Trophoblast cell (in vitro differentiated cells and primary cell): ENCODE data around the gene RAB11FIP4.

Source experiments
- DNase-seq, 2 donors: peaks; one replicate each; pipeline ENCODE4 v3.0.0-alpha.2; 2016
- H2AFZ ChIP-seq: 2 replicates; pipeline ENCODE4 v1.6.1; 2013; ENCODE audit warnings: low read length, moderate library complexity, mild to moderate bottlenecking; ENCODE audit not compliant: insufficient read depth, poor library complexity
- H2AK5ac ChIP-seq: 2 replicates; pipeline ENCODE4 v1.6.1; 2013; ENCODE audit warnings: mild to moderate bottlenecking, low read length
- H2BK120ac ChIP-seq: 2 replicates; pipeline ENCODE4 v1.6.1; 2013; ENCODE audit warnings: low read length, mild to moderate bottlenecking, moderate library complexity; ENCODE audit not compliant: insufficient read depth, poor library complexity
- H2BK12ac ChIP-seq: 2 replicates; pipeline ENCODE4 v1.6.1; 2013; ENCODE audit warnings: mild to moderate bottlenecking, low read length, moderate library complexity
- H2BK5ac ChIP-seq: 2 replicates; pipeline ENCODE4 v1.6.1; 2013; ENCODE audit warnings: low read length, low read depth, moderate library complexity, mild to moderate bottlenecking; ENCODE audit not compliant: poor library complexity
- H3K14ac ChIP-seq: 2 replicates; pipeline ENCODE4 v1.6.1; 2013; ENCODE audit warnings: mild to moderate bottlenecking, low read length
- H3K18ac ChIP-seq: 2 replicates; pipeline ENCODE4 v1.6.1; 2013; ENCODE audit warnings: mild to moderate bottlenecking, low read length
- H3K23ac ChIP-seq: 2 replicates; pipeline ENCODE4 v1.6.1; 2013; ENCODE audit warnings: low read length
- H3K27ac ChIP-seq: 2 replicates; pipeline ENCODE4 v1.5.1; 2013; ENCODE audit warnings: low read depth, mild to moderate bottlenecking, inconsistent platforms, low read length, moderate library complexity
- H3K27me3 ChIP-seq: 2 replicates; pipeline ENCODE4 v1.6.1; 2013; ENCODE audit warnings: inconsistent platforms, mild to moderate bottlenecking, low read length, moderate library complexity; ENCODE audit not compliant: insufficient read depth
- H3K36me3 ChIP-seq, 2 experiments: 1 replicate in 1 of 2; 2 replicates in 1 of 2; pipeline ENCODE4 v1.6.1; 2013; ENCODE audit warnings: low read length in 2 of 2, mild to moderate bottlenecking in 2 of 2, moderate library complexity in 1 of 2; ENCODE audit not compliant: insufficient read depth in 2 of 2, control insufficient read depth in 1 of 2
- H3K4ac ChIP-seq: 2 replicates; pipeline ENCODE4 v1.6.1; 2013; ENCODE audit warnings: low read depth, mild to moderate bottlenecking, low read length, moderate library complexity
- H3K4me1 ChIP-seq, 2 experiments: 1 replicate in 1 of 2; 2 replicates in 1 of 2; pipeline ENCODE4 v1.6.1; 2013; ENCODE audit warnings: low read length in 2 of 2, mild to moderate bottlenecking in 2 of 2, moderate library complexity in 1 of 2; ENCODE audit not compliant: insufficient read depth in 2 of 2, control insufficient read depth in 1 of 2
- H3K4me2 ChIP-seq: 2 replicates; pipeline ENCODE4 v1.6.1; 2013; ENCODE audit warnings: inconsistent platforms, mild to moderate bottlenecking, low read length, moderate library complexity
- H3K4me3 ChIP-seq: 2 replicates; pipeline ENCODE4 v1.5.1; 2013; ENCODE audit warnings: mild to moderate bottlenecking, low read depth, low read length, inconsistent platforms
- H3K79me1 ChIP-seq: one replicate; pipeline ENCODE4 v1.6.1; 2013; ENCODE audit warnings: low read length
- H3K79me2 ChIP-seq: 2 replicates; pipeline ENCODE4 v1.6.1; 2013; ENCODE audit warnings: low read length, mild to moderate bottlenecking; ENCODE audit not compliant: control insufficient read depth, insufficient read depth, poor library complexity
- H3K9ac ChIP-seq: 2 replicates; pipeline ENCODE4 v1.6.1; 2013; ENCODE audit warnings: mild to moderate bottlenecking, low read length
- H3K9me3 ChIP-seq: 2 replicates; pipeline ENCODE4 v1.6.1; 2013; ENCODE audit warnings: low read depth, mild to moderate bottlenecking, control low read depth, inconsistent platforms, low read length; ENCODE audit not compliant: insufficient read depth
- H4K12ac ChIP-seq: 2 replicates; pipeline ENCODE4 v1.6.1; 2013; ENCODE audit warnings: low read depth, mild to moderate bottlenecking, low read length, moderate library complexity
- H4K8ac ChIP-seq: 2 replicates; pipeline ENCODE4 v1.6.1; 2013; ENCODE audit warnings: low read depth, mild to moderate bottlenecking, low read length, moderate library complexity
- H4K91ac ChIP-seq: one replicate; pipeline ENCODE4 v1.6.1; 2013; ENCODE audit warnings: low read depth, mild to moderate bottlenecking, low read length, moderate library complexity
- WGBS: extraction: QIAGEN DNeasy Blood & Tissue Kit; methylation state at CpG from one replicate; pipeline ENCODE4 v1.1.7; 2013; ENCODE audit warnings: missing lambda C conversion rate; ENCODE audit not compliant: insufficient read length, insufficient coverage; ENCODE audit errors: extremely low coverage; 5-methylcytosine and 5-hydroxymethylcytosine counted together

RAB11FIP4 gene

GRCh38 chr17:31565652-31566051 is 174.2 kb downstream of the RAB11FIP4 start:
- no peak overlapping the region for H2BK5ac ChIP-seq
- H3K4me2 ChIP-seq = no peak overlapping the region
- H4K91ac ChIP-seq = no peak overlapping the region
- no CpG with 5 or more reads among the region's 9 CpGs for WGBS
- peaks cover 0 to 1% of the 10 kb centered on the region in 2 experiments for H3K36me3 ChIP-seq
- H2BK120ac ChIP-seq = no peak overlapping the region
- no peak overlapping the region for H3K14ac ChIP-seq
- no peak overlapping the region for H4K12ac ChIP-seq
- peaks cover 17 to 39% of the 10 kb centered on the region in 2 experiments for H3K4me1 ChIP-seq
- no peak overlapping the region for H3K4ac ChIP-seq
- H3K18ac ChIP-seq = no peak overlapping the region
- H3K27me3 ChIP-seq = no peaks in the 10 kb centered on the region
- H3K4me3 ChIP-seq = no peak overlapping the region
- DNase-seq = no peak
- no peak overlapping the region for H2AFZ ChIP-seq
- H3K9ac ChIP-seq = no peak overlapping the region
- no peak overlapping the region for H3K23ac ChIP-seq
- no peak overlapping the region for H2BK12ac ChIP-seq
- no peak overlapping the region for H2AK5ac ChIP-seq
- H4K8ac ChIP-seq = no peak overlapping the region
- peaks cover 3% of the 10 kb centered on the region for H3K79me1 ChIP-seq
- H3K79me2 ChIP-seq = no peaks in the 10 kb centered on the region
- no peak overlapping the region for H3K27ac ChIP-seq
- H3K9me3 ChIP-seq = no peaks in the 10 kb centered on the region

GRCh38 chr17:31566247-31566991 is 174.9 kb downstream of the RAB11FIP4 start:
- H3K27ac ChIP-seq = no peak overlapping the region
- no peak overlapping the region for H4K12ac ChIP-seq
- H4K91ac ChIP-seq = no peak overlapping the region
- no peak overlapping the region for H3K4me2 ChIP-seq
- no peak overlapping the region for H2BK120ac ChIP-seq
- no peak overlapping the region for H3K4ac ChIP-seq
- WGBS = no CpG with 5 or more reads among the region's 12 CpGs
- peaks cover 0 to 1% of the 10 kb centered on the region in 2 experiments for H3K36me3 ChIP-seq
- H3K18ac ChIP-seq = no peak overlapping the region
- no peak overlapping the region for H3K23ac ChIP-seq
- H3K9ac ChIP-seq = no peak overlapping the region
- H3K27me3 ChIP-seq = no peaks in the 10 kb centered on the region
- peak in 1 of 2 donors; percentile 15 for DNase-seq
- no peaks in the 10 kb centered on the region for H3K9me3 ChIP-seq
- no peak overlapping the region for H3K14ac ChIP-seq
- no peak overlapping the region for H3K4me3 ChIP-seq
- H4K8ac ChIP-seq = no peak overlapping the region
- H3K79me1 ChIP-seq = peaks cover 3% of the 10 kb centered on the region
- H3K4me1 ChIP-seq = peaks cover 18 to 39% of the 10 kb centered on the region in 2 experiments
- no peak overlapping the region for H2AK5ac ChIP-seq
- H2BK12ac ChIP-seq = no peak overlapping the region
- H2AFZ ChIP-seq = no peak overlapping the region
- H3K79me2 ChIP-seq = no peaks in the 10 kb centered on the region
- no peak overlapping the region for H2BK5ac ChIP-seq

GRCh38 chr17:31566992-31567373 is 175.5 kb downstream of the RAB11FIP4 start:
- no peak overlapping the region for H3K18ac ChIP-seq
- no peaks in the 10 kb centered on the region for H3K9me3 ChIP-seq
- peaks cover under 1% of the 10 kb centered on the region for H3K79me1 ChIP-seq
- H3K4ac ChIP-seq = no peak overlapping the region
- H3K27me3 ChIP-seq = no peaks in the 10 kb centered on the region
- no peak overlapping the region for H3K27ac ChIP-seq
- H2AFZ ChIP-seq = no peak overlapping the region
- H2BK12ac ChIP-seq = no peak overlapping the region
- no peak overlapping the region for H3K14ac ChIP-seq
- no peak overlapping the region for H4K12ac ChIP-seq
- no peak overlapping the region for H2BK5ac ChIP-seq
- no peak overlapping the region for H3K4me2 ChIP-seq
- H3K36me3 ChIP-seq = peaks cover 0 to 1% of the 10 kb centered on the region in 2 experiments
- no peak overlapping the region for H3K4me3 ChIP-seq
- no peak overlapping the region for H4K91ac ChIP-seq
- no peak overlapping the region for H4K8ac ChIP-seq
- no peaks in the 10 kb centered on the region for H3K79me2 ChIP-seq
- DNase-seq = no peak
- WGBS = no CpG with 5 or more reads among the region's 6 CpGs
- peaks cover 17 to 37% of the 10 kb centered on the region in 2 experiments for H3K4me1 ChIP-seq
- no peak overlapping the region for H3K23ac ChIP-seq
- no peak overlapping the region for H2AK5ac ChIP-seq
- no peak overlapping the region for H3K9ac ChIP-seq
- no peak overlapping the region for H2BK120ac ChIP-seq

GRCh38 chr17:31568121-31568520 is 176.6 kb downstream of the RAB11FIP4 start:
- WGBS = no CpG with 5 or more reads among the region's 9 CpGs

More at GRCh38 chr17:31568121-31568520, 176.6 kb downstream of the RAB11FIP4 start:
- Histone ChIP-seq H4K12ac (no peak overlapping the region), H3K4me2 (no peak overlapping the region), H3K36me3 (no peaks in the 10 kb centered on the region), H3K79me2 (no peaks in the 10 kb centered on the region), H2AK5ac (no peak overlapping the region), H3K27me3 (no peaks in the 10 kb centered on the region), H2BK5ac (no peak overlapping the region), H3K9ac (no peak overlapping the region), H3K14ac (no peak overlapping the region), H4K91ac (no peak overlapping the region), H3K27ac (no peak overlapping the region), H2AFZ (no peak overlapping the region), H3K4me3 (no peak overlapping the region), H2BK12ac (no peak overlapping the region), H3K4ac (no peak overlapping the region), H4K8ac (no peak overlapping the region), H3K9me3 (no peaks in the 10 kb centered on the region), H3K23ac (no peak overlapping the region), H3K79me1 (no peaks in the 10 kb centered on the region), H3K4me1 (peaks cover 15 to 39% of the 10 kb centered on the region in 2 experiments), H3K18ac (no peak overlapping the region), H2BK120ac (no peak overlapping the region)
- DNase-seq = peak in 1 of 2 donors; percentile 15
